Dermis blood vessel endothelial cell (primary cell): Measurements from ENCODE around the gene KASH5. TPM values are rescaled to one million over a fixed set of nuclear protein-coding genes. Genes with fewer than 3 reads are reported as not detected.
"Not testable (repeated sequence)": the region's sequence is repeated elsewhere in the genome, so short reads cannot be mapped to it uniquely, and the experiment has no call there.

Source experiments
- DNase-seq: peaks from one replicate; pipeline ENCODE4 v3.0.0; 2010
- total RNA-seq: library from RNA; depleted of rRNA; stranded (reverse); fragments of >200 nt; gene quantifications from 2 replicates; pipeline ENCODE4 v1.2.3, GENCODE V29; 2014

The KASH5 gene
- total RNA-seq, 1 donor from 2014 or later, result not detected

- no peak for DNase-seq
These were observed 51.8 kb downstream of the KASH5 start for GRCh38 chr19:49439836-49440235.

- no peak for DNase-seq
These were observed 52.6 kb downstream of the KASH5 start for GRCh38 chr19:49440439-49441209.

- DNase-seq, result no peak
These were observed 53.3 kb downstream of the KASH5 start, which contains the start of gene SLC17A7 for GRCh38 chr19:49441210-49441959. Gene SLC17A7, minus strand, starts transcription at chr19:49441527. Its CDS starts 148 bp downstream, at chr19:49441379.

GRCh38 chr19:49441960-49442350, 53.9 kb downstream of the KASH5 start:
- DNase-seq, result no peak

GRCh38 chr19:49442354-49442753, 54.3 kb downstream of the KASH5 start:
- DNase-seq, result no peak

GRCh38 chr19:49442771-49443365, 54.8 kb downstream of the KASH5 start:
- peak; percentile 85 for DNase-seq

GRCh38 chr19:49443366-49444099, 55.5 kb downstream of the KASH5 start:
- DNase-seq, result peak; percentile 96

- DNase-seq, result not testable (repeated sequence)
These were observed 56.2 kb downstream of the KASH5 start for GRCh38 chr19:49444100-49444700.

- no peak for DNase-seq
These were observed 57.9 kb downstream of the KASH5 start for GRCh38 chr19:49445997-49446396.

- peak; percentile 25 for DNase-seq
These were observed 59.7 kb downstream of the KASH5 start for GRCh38 chr19:49447485-49448431.

GRCh38 chr19:49448432-49448786, 60.4 kb downstream of the KASH5 start:
- DNase-seq, result no peak

- no peak for DNase-seq
These were observed 62.4 kb downstream of the KASH5 start for GRCh38 chr19:49450405-49450804.

GRCh38 chr19:49451430-49452181, 63.6 kb downstream of the KASH5 start, which contains the start of gene PIH1D1:
Gene PIH1D1, minus strand, starts transcription at chr19:49451814. Its CDS starts 240 bp downstream, at chr19:49451574.
- DNase-seq, result peak; percentile 100

GRCh38 chr19:49453013-49453756, 65.1 kb downstream of the KASH5 start, which contains the start of gene ALDH16A1:
Gene ALDH16A1, plus strand, starts transcription at chr19:49453225. Its CDS starts 107 bp downstream, at chr19:49453332.
- peak; percentile 98 for DNase-seq

- DNase-seq, result no peak
These were observed 65.8 kb downstream of the KASH5 start for GRCh38 chr19:49453757-49454240.

- DNase-seq, result no peak
These were observed 67.7 kb downstream of the KASH5 start for GRCh38 chr19:49455773-49456172.

GRCh38 chr19:49456326-49456725, 68.3 kb downstream of the KASH5 start:
- no peak for DNase-seq

- no peak for DNase-seq
These were observed 70.5 kb downstream of the KASH5 start for GRCh38 chr19:49458567-49458903.

GRCh38 chr19:49459388-49459787, 71.3 kb downstream of the KASH5 start:
- DNase-seq, result no peak
